ENCODE data around the gene SPPL2B.
A peak's percentile ranks its signal among the peaks of the same experiment; 100 is the strongest.

Gene SPPL2B

DNA sequence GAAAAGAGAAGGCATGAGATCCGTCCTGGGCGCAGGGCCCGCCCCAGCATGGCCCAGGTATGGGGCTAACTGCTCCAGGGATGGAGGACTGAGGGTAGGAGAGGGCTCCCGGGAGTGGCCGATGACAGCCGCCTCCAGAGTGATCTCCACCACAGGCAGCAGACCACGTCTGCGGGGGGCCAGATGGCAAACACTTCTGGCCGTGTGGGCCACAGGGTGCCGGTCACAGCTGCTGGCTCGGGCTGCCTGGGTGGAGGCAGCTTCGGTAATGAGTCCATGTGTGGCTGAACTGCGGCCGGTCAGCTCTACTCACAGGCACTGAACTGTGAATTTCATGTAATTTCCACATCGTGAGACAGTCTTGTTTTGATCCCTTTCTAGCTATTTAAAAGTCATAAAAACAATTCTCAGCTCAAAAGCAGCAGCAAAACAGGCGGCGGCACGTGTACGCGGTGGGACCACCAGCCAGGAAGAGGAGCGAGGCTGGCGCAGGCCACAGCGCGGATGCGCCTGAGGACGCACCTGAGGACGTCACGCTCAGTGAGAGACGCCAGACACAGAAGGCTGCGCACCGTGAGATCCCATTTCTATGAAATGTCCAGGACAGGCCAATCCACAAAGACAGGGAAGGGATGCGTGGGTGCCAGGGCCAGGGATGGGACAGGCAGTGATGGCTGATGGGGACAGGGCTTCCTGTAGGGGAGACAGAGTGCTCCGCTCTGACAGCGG lies 4.1 kb upstream of the SPPL2B start:
- no peak for DNase-seq

DNA sequence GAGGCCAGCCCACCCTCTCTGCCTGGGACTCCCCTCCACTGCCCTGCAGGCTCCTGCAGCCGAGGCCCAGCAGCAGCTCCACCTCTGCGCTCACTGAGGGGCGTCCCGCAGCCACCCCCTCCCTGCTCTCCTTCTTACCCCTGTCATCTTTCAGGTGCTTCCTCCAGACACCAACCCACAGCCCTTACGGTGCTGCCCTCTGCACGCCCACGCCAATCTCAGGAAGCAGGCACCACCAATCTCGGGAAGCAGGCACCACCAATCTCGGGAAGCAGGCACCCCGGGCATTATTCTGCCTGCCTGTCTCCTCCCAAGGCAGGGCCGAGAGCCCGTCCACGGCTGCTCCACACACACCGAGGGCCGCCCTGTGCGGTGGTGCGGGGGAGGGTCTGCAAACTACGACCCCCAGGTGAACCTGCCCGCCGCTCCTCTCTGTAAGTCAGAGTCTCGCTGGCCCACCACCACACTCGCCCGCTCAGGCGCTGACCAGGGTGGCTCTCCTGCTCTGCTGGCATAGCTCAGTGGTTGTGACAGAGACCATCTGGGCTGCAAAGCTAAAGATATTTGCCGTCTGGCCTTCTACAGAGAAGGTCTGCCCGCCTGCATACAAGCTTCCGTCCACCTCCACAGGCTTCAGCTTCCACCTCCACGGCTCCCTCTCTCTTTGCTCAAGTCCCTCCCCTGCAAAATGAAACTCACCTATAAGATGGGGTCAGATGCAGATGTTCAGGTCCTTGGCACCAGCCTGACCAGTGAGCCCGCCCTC lies 3.0 kb upstream of the SPPL2B start:
- no peak for DNase-seq

DNA sequence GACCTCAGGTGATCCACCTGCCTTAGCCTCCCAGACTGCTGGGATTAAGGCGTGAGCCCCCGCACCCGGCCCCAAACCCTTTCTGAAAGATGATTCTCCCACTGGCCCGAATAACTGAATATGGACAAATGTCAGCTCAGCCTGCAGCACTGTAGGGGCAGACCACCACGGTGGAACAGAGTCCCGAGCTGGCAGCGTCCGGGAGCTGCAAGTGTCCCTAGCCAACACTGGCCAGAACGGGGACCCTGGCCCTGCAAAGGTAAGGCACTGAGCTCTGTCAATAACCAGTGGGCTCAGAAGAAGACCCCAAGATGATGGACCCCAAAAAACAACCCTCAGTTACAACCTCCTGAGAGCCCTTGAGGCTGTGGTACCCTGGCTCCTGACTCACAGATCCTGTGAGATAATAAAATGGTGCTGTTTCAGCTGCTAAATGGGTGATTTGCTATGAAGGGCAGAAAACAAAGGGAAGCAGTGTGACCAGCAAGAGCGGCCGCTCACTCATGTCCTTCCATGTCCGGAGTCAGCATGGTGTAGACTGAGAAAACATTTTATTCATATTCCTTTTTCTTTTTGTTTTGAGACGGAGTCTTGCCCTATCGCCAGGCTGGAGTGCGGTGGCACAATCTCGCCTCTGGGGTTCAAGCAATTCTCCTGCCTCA lies 1.7 kb upstream of the SPPL2B start:
- DNase-seq, result no peak

DNA sequence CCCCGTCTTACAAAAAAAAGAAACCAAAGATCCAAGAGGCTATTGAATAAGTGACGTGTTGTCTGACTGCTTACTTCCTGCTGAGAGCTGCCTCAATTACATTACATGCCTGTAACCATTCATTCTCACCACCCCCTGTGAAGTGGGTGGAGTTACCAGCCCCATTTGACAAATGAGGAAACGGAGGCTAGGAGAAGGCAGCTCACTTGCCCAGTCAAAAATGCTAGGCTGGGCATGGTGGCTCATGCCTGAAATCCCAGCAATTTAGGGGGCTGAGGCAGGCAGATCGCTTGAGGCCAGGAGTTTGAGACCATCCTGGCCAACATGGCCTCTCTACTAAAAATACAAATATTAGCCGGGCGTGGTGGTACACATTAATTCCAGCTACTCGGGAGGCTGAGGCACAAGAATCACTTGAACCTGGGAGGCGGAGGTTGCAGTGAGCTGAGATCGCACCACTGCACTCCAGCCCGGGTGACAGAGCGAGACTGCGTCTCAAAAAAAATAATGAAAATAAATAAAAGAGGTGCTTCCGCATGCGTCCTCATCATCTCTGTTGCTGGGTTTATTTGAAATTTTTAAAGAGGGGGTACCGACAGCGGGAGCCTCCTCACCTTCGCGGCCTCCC lies 597 bp upstream of the SPPL2B start:
- DNase-seq, result peak; percentile 72

DNA sequence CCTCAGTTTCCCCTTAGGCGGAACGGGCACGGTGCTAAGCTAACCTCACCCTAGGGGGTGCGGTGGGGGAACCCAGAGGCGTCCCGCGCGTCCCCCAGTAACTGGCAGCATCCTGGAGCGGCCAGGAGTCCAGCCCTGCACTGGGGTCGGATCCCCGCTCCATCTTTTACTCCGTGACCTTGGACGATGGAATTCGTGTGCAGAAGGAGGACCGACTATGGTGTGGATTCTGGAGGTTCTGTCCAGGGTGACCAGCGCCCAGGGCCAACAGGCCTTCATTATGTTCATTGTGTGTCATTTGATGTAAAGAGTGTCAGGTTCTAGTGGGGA lies 630 bp downstream of the SPPL2B start:
- no peak for DNase-seq

DNA sequence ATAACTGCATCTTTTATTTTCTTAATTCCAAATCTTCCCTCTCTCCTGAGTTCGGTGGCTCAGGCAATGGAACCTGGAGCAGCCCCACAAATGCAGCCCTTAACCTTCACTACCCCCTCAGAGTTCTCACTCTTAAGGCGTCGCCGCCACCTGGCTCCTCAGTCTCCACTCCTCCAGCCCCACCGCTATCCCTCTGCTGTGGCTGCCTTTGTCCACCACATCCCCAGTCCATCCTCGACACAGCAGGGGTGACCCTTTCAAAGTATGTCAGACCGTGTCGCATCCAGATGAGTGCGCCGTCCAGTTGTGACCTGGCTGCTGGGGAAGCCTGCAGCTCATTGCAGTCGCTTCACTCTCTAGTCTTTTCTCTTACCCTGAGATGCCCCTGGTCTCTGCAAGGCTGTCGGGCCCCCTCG lies 1.0 kb downstream of the SPPL2B start:
- DNase-seq, result no peak

DNA sequence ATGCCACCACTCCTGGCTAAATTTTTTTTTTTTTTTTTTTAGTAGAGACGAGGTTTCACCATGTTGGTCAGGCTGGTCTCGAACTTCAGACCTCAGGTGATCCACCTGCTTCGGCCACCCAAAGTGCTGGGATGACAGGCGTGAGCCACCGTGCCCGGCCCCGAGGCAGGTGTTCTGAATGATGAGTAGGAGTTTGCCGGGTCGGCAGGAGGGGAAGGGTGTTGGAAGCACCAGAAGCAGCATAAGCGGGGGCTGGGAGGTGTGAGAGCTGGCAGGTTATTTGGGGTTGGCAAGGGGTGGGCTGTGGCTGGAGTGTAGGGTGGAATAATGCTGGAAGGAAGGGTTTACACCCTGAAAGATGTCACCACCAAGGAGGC lies 1.8 kb downstream of the SPPL2B start:
- no peak for DNase-seq

DNA sequence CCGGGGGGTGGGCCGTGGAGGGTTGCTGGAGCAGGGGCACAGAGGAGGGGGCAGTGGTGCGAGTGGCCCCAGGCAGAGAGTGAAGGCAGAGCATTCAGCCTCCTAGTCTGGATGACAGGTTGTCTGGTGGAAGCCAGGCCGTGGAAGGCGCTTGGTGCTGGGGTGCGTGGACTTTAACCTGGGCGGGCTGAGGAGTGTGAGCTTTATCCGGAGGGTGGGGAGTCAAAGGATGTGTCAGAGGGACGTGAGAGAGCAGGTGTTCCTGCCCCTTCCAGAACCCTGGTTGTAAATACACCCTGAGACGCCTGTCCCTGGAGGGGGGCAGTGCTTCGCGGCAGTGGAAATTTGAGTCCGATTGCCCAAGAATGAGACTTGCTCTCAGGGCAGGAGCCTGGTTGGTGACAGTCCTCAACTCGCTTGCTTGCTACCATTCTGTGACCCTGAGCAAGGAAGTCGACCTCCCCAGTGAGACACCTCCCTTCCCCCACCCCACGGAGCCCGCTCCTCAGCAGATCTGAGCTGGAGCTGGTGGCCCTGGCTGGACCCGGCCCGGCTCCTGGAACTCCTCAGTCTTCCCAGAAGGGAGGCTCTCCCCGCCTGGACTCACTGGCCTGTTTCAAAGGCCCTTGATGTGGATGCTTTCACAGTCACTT lies 2.3 kb downstream of the SPPL2B start:
- no peak for DNase-seq

DNA sequence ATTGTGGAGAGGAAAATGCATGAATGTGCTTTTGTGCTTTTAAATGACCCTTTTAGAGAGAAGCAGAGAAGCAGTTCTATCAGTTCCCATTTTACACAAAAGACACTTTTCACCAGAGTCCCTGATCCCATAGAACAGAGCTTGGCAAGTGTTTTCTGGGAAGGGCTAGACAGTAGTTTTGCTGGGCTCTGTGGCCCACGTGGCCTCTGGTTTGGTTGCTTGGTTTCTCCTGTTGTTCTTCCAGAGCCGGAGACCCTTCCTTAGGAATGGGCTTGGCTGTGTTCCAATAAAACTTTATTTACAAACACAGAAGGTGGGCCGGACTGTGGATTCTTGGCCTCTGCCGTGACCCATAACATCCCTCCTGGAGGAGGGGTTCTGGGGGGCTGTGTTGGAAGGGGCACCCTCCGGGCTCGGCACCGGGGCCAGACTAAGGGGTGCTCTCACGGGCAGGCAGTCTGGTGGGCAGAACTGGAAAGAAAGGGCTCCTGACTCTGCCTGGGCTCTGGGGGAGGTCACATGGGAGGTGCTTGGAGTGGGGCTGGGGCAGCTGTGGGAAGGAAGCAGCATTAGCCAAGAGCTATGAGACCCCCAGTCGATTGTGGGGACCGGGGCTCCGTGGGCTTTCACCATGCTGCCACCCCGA lies 3.2 kb downstream of the SPPL2B start:
- DNase-seq, result no peak

DNA sequence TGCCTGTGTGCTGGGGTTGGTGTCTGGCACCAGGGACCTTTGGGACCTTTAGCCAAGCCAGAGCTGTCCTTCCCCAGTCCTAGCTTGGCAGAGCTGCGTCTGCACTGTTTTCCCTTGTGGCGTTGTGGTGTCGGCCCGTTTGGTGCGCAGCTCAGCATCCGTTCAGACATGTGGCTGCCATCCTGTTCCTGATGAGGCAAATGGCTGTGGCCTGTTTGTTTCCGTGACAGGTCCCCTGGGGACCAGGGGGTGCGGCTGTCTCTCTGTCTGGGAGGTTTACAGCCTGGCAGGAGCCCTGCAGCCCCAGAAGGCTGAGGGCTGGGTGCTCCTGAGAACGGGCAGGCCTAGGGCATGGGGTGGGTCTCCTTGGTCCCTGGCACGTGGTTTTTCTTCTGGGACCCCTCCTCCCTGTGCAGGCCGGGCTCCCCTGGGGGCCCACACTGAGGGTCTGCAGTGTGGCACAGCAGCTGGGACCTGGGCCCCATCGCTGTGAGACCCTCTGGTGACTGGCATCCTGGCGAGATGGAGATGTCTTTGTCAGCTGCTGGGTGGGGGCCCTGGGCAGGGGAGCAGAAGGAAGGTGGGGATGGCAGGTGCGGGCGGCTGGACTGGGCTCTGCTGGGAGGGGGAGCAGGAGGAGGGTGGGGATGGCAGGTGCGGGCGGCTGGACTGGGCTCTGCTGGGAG lies 4.0 kb downstream of the SPPL2B start:
- DNase-seq, result peak; percentile 41

DNA sequence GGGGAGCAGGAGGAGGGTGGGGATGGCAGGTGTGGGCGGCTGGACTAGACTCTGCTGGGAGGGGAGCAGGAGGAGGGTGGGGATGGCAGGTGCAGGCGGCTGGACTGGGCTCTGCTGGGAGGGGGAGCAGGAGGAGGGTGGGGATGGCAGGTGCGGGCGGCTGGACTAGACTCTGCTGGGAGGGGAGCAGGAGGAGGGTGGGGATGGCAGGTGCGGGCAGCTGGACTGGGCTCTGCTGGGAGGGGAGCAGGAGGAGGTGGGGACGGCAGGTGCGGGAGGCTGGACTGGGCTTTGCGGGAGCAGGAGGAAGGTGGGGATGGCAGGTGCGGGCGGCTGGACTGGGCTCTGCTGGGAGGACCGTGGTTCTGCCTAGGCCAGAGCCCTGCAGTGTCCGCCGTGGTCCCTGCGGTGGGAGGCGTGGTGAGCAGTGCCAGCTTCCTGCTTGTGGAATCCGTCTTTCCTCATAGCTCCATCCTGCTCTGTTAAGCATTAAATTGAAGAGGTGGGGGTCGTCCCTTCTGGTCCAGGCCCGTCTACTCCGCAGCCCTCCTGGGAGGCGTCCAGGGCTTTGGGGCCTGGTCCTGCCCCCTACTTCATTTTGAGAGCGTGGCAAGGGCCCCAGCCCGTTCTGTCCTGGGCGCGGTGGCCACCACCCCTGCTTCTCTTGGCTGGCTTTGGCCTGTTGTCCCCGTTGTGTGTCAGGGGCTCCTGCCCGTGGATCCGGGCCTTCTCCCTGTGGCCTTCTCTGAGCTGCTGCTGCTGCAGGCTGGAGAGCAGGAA lies 4.7 kb downstream of the SPPL2B start:
- peak; percentile 81 for DNase-seq

DNA sequence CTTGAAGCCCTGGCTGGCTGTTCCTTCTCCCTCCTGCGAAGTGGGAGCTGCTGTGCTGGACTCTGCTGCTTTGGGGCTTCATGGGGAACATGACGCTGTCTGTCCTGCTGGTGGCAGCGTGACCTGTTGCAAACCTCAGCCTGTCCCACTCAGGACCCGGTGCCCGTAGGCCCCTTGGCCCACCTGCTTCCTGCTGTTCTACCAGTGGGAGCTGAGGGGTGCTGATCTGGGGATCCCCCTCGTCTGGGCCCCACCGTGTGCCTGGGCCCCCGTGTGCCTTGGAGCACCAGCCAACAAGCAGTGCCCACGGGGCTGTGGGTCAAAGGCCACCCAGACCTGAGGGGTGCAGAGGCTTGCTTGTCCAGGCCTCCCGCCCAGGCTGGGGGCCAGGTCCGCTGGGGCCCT lies 5.3 kb downstream of the SPPL2B start:
- DNase-seq, result no peak

DNA sequence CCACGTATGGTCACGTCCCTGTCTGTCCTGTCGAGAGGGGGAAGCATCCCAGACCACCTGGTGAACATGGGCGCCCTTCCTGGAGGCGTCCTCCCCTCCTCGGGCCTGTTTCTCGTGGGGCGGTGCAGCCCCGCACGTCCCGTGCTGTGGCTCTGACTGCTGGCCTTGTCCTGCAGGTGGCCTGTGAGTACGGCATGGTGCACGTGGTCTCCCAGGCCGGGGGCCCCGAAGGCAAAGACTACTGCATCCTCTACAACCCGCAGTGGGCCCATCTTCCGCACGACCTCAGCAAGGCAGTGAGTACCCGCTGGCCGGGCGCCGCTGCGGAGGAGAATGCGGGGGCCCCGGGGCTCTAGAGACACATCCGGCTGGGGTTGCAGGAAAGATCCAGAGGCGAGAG lies 5.9 kb downstream of the SPPL2B start:
- no peak for DNase-seq

DNA sequence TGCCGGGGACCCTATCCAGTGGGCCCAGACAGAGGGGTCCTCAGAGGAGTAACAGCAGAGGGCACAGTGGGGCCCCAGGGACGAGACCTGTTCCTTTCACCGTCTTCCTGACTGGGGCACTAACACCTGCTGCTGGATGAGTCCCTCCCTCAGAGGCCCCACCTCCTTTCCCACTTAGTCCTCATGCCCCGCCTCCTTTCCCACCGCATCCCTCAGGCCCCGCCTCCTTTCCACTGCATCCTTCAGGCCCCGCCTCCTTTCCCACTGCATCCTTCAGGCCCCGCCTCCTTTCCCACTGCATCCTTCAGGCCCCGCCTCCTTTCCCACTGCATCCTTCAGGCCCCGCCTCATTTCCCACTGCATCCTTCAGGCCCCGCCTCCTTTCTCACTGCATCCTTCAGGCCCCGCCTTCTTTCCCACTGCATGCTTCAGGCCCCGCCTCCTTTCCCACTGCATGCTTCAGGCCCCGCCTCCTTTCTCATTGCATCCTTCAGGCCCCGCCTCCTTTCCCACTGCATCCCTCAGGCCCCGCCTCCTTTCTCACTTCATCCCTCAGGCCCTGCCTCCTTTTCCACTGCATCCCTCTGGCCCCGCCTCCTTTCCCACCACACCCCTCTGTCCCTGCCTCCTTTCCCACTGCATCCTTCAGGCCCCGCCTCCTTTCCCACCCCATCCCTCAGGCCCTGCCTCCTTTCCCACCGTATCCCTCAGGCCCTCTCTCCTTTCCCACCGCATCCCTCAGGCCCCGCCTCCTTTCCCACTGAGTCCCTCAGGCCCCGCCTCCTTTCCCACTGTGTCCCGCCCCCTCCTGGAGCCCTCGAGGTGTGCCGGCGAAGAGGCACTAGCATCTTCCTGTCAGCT lies 6.7 kb downstream of the SPPL2B start:
- no peak for DNase-seq

DNA sequence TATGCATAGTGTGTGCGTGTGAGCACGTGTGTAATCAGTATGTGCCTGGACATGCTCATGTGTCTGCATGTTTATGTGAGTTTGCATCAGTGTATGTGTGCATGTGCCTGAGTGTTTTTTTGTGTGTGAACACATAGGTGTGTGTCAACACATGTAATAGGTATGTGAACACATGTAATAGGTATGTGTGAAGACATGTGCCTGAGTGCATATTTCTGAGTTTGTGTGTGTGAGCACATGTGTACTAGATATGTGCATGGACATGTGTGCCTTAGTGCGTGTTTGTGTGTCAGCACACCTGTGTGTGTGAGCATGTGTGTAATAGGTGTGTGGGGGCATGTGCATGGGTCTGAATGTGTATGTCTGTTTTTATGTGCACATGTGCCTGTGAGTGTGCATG lies 7.4 kb downstream of the SPPL2B start:
- no peak for DNase-seq

DNA sequence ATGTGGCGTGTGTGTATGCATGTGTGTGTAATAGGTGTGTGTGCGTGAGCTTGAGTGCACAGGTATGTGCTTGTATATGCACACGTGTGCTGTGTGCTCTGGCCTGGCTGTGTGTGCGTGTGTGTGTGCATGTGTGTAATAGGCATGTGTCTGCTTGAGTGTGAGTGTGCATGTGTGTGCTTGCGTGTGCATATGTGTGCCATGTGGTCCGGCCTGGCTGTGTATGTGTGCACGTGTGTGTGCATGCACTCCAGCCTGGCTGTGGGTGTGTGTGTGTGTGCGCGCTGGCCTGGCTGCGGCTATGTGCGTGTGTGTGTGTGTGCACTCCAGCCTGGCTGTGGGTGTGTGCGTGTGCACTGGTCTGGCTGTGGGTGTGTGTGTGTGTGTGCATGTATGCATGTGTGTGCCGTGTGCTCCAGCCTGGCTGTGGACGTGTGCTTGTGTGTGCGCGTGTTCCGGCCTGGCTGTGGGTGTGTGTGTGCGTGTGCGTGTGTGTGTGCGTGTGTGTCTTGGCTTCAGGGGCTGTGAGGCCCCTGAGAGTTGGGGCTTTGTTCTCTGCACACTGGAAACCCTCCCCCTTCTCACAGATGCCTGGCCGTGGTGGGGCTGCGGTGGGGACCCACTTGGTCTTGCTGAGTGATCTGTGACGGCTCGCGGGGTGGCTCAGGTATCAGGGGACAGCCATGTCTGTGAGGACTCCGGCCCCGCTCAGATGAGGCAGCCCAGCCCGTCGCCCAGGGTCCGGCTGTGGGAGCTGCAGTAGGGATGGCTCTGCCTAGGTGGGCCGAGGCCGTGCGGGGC lies 8.2 kb downstream of the SPPL2B start:
- DNase-seq, result no peak

DNA sequence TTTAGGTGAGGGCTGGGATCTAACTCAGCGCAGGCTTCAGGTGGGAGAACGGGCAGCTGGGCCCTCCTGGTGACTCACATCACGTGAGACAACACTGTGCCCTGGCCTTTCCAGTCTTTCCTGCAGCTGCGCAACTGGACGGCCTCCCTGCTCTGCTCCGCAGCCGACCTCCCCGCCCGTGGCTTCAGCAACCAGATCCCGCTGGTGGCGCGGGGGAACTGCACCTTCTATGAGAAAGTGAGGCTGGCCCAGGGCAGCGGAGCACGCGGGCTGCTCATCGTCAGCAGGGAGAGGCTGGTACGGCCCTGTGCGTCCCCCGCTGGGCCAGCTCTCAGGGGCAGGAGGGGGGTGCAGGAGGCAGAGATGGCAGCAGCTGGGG lies 8.8 kb downstream of the SPPL2B start:
- DNase-seq, result no peak

DNA sequence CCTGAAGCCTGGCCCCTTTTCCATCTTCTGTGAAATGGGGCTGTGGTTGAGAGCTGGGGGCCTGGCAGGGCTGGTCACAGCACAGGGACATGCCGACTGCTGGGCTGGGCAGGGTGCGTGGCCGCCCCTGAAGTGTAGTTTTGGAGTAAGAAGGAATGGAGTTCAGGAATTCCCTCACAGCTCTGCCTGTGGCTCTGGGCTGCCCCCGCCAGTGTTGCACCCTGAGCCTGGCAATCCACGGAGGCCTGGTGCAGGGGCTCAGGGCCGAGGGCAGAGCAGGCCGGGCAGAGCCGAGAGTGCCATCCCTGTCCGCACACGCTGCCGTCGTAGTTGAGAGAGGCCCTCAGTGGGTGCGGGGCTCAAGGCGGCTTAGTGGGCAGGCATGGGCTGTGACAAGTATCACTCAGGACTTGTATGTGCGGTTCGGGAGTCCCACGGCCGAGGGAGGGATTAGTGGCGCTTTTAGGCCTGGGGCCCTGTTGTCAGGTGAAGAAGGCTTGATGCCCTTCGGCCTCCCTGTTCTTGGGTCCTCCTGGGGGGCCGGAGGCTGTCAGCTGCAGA lies 9.7 kb downstream of the SPPL2B start:
- no peak for DNase-seq

Data from RPMI8226 (cell line).